ENCODE results near the gene GPRC5B.

The GPRC5B gene

DNA sequence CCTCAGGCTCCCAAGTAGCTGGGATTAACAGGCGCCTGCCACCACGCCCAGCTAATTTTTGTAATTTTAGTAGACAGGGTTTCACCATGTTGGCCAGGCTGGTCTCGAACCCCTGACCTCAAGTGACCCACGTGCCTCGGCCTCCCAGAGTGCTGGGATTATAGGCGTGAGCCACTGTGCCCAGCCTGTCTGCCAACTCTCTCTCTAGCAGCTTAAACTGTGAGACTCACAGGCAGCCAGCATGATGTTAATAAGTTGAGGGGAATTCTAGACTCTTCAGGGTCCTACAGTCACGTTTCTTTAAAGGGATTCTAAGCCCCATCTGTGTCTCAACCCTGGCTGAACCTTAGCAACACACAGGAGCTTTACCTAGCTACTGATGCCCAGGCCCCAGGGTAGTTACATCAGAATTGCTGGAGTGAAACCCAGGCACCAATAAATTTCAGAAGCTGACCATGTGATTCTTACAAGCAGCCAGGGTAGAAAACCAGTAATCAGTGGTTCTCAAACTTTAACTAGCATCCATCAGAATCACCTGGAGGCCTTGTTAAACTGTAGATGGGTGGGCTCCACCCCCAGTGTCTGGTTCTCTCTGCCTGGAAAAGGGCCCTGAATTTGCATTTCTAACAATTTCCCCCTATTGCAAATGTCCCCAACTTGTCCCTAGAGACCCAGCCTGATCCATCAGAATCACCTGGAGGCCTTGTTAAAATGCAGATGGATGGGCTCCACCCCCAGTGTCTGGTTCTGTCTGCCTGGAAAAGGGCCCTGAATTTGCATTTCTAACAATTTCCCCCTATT is 30.7 kb downstream of the GPRC5B start:
- in situ Hi-C loops (cut with HindIII; ENCODE audit: low sequenced_read_pairs) = no loop called here

DNA sequence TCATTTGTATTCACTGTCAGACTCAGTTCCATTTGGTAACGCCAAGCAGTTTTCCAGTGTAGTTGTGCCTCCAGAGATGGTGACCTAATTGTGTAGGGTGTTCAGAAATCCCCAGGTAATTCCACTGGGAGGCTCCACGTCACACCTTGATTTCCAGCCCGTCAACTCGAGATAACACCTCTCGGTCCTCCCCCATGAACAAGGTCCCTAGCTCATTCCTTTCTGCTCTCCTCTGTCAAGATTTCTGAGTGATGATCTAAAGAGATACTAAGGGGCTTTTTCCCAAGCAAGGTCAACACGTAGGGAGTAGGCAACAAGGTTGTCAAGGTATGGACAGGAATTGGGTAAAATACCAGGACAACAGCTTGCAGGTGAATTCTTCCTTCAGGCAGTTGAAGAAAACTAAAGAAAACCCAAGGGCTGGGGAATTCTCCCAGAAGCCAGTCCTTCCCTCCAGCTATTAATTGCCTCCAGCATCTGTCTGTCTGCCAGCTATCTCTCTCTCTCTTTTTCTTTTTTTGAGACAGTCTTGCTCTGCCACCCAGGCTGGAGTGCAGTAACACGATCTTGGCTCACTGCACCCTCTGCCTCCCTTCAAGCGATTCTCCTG is 31.4 kb downstream of the GPRC5B start:
- in situ Hi-C loops (cut with HindIII; ENCODE audit: low sequenced_read_pairs) = no loop called here

DNA sequence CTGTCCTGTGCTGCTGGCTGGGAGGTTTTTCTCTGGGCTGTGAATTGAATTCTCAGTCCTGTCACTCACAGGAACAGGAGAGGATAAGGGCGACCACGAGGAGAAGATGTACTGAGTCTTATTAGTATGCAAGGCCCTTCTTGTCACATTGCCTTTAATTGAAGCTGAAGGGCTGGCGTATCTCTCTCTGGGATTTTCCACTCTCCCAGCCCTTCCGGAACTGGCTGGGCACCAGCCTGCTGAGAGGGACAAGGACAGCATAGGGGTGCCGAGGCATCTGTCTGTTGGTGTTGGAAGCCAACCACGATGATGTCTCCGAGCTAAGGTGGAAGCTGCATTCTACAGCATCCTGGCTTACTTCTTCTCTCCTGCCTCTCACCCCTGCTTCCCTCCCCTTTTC is 33.2 kb downstream of the GPRC5B start:
- in situ Hi-C loops (cut with HindIII; ENCODE audit: low sequenced_read_pairs) = no loop called here

DNA sequence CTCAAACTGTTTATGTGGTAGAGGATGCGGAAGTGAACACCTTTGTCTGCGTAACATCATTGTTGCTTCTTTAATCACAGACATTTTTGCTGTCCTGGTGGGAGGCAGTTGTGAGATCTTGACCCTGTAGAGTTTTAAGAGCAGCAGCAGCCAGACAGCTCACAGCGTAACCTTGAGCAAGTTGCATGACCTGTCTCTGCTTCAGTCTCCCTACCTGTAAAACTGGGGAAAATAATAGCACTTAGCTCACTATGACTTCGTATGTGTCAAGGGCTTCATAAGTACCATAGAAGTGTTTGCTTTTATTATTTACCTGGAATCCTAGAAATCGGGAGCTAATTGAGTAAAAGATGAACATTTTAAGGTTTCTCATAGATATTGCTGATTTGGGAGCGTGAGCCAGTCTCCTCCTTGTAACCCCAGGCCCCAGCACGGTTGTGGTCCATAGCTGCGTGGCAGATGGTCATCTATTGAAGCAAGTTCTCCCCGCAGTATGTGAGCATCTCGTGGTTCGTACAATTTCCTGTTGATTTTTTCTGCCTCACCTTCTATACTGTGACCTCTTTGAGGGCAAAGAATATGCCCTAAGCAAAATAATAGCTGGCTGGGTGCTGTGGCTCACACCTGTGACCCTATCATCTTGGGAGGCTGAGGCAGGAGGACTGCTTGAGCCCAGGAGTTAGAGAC is 34.4 kb downstream of the GPRC5B start:
- in situ Hi-C loops (cut with HindIII; ENCODE audit: low sequenced_read_pairs) = no loop called here

DNA sequence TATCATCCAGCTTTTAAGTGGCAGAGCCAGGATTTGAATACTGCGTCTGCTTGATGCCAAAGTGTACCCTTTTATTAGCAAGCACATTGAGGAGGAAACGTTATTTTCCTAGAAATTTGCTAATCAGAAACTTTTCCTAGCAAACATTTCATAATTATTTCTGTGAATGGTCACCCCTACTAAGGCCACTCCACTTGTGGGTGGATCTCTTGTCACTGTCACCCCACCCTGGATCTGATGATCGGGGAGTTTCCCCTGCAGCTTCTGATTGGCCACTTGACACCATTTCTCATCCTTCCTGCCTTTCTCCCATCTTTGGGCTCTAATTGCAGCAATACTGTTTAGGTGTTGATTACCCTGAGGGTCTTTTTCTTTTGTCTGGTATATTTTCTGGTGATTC is 35.9 kb downstream of the GPRC5B start:
- in situ Hi-C loops (cut with HindIII; ENCODE audit: low sequenced_read_pairs) = no loop called here

DNA sequence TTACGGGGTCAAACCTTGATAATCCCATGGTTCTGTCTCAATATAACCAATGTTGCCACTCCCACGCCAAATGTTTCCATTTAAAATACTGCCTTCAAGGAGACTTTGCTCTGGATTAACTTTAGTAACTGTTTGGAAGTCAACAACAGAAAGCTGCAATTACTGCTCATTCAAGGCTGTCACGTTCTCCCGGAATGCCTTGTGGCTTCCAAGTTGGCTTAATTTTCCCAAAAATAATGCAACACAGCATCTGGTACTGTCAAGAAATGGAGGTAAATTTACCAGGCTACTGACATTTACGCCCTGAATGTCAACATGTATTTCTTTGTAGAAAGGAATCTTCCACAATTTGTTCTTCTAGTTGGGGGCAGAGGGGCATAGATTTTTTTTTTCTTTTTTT is 38.2 kb downstream of the GPRC5B start:
- in situ Hi-C loops (cut with HindIII; ENCODE audit: low sequenced_read_pairs) = no loop called here

DNA sequence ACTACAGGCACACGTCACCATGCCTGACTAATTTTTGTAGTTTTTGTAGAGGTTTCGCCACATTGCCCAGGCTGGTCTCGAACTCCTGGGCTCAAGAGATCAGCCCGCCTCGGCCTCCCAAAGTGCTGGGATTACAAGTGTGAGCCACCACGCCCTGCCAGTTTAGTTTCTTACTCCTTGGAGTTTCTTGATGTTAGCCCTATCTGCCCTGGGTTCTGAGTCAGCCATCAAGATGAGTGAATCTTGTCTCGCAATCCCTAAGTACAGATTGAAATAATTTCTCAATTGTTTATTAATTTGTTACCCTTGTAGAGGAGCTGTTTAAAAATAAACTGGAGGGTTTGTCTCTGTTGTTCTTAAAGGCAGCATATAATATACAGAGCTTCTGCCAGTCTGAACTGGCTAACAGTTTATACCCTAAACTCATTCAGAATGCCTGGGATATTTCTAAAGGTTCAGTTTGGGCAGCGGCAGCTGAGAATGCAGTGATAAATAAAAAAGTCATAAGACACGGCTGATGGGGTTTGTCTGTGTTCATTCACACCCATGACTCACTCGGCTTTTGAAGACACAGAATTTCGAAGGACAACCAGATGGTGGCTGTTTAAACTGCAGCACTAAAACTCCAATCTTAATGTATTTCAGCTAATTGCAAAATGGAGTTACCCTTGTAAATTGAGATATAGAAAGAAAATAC is 39.6 kb downstream of the GPRC5B start:
- in situ Hi-C loops (cut with HindIII; ENCODE audit: low sequenced_read_pairs) = no loop called here

DNA sequence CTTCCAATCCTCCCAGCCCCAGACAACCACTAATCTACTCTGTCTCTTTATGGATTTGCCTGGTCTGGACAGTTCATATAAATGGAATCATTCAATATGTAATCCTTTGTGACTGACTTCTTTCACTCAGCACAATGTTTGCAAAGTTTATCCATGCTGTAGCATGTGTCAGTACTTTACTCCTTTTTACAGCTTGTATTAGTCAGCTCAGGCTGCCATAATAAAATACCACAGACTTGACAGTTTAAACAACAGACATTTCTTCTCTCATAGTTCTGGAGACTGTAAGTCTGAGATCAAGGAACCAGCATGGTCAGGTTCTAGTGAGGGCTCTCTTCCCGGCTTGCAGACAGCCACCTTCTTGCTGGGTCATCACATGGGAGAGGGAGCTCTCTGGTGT is 41.3 kb downstream of the GPRC5B start:
- in situ Hi-C loops (cut with HindIII; ENCODE audit: low sequenced_read_pairs) = no loop called here

DNA sequence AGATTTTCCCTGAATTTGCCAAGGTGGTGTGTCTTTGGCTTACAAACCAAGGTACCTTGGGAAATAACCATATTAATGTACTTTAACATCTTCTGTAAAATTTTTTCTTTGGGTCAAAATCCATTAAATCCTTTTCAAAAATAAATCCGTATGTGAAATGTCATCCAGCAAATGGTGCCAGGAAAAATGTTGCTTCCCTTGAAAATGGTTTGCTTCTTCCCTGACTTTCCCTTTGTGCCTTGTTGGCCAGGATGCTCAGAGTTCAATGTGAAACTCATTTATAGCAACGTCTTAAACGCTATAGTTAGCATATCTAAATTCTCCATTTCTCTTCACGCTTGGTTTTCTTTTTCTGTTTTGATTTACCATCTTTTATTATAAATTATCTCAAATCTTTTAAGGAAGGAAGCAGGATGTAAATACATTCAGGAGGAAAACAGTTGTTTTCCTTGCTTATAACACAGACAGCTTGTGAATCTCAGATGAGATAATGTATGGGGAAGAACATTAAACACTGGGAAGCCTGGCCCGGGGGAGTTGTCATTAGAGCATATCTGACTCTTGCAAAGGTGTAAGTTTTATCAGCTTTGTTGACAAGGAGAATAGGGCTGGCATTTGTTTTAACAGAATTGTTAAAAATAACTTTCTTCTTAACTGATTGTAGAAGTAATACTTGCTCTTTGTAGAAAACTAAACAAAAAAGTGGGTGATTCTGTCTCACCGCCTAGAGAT is 42.1 kb downstream of the GPRC5B start:
- in situ Hi-C loops (cut with HindIII; ENCODE audit: low sequenced_read_pairs) = no loop called here

DNA sequence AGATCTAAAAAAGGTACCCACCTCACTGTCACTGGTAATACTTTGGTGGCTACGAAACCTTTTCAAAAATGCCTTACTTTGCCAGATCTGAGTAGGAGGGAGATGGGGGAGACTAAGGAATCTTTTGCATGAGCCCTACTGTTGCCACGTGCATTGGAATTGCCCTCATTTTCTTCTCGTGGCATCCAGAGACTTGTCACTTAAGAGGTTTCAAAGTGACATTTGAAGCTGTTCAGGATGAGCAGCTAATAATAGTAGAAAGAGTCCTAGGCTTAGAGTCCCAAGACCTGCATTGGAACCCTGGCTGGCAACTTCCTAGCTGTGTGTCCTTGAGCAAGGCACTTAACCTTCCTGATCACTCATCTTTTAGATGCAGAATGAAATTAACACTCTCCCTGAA is 43.5 kb downstream of the GPRC5B start:
- in situ Hi-C loops (cut with HindIII; ENCODE audit: low sequenced_read_pairs) = no loop called here

DNA sequence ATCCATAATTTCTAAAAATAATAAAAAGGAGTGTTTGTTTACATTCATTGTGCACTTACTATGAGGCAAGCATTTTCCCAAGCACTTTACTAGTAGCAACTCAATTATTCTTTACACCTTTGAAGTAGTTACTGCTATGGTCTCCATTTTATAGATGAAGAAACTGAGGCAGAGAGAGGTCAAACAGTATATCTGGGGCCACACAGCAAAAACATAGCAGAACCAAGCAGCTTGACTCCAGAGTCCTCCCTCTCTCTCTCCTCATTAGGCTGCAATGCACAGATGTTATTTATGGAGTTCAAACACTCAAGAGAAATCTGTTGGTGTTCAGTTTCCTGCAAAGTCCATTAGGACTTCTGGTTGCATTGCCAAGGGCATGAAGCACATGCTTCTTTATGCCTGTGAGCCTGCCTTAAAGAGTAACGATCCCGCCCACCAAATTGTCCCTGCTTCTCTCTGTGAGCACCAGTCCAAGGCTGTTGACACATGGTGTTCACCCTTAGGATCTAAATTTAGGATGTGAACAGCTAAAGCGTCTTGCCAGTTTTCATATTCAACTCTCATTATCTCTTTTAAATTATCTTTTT is 44.0 kb downstream of the GPRC5B start:
- in situ Hi-C loops (cut with HindIII; ENCODE audit: low sequenced_read_pairs) = no loop called here

DNA sequence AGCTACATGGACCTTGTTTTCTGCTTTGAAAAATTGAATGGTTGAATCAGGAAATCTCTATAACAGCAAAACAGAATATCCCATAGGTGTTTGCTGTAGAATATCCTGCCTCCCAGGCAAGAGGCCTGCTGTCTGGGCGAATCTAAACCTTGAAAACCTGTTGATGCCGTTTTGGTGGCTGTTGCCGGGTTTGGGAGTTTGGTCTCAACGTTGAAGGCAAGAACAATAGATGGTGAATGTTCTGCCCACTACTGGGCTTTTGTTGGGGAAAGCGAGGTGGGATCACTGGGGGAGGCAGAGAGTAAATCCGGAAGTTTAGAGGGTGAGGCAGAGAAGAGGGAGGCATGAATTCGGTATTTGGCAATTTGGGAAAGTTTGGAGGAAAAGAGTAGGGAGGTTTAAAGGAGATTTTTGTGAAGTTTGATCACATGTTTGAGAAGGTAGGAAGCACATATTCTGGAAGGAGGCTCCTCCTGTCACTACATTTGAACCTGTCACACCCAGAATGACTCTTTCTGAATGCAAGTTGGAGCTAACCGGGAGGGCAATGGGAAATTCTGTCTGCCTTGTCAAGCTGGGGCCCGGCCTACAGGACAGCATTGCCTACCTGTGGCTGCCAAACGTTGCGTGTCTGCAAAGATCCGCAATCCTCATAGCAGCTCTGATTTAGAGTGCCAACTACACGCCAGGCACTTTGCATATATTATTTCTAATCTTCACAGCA is 46.5 kb downstream of the GPRC5B start:
- in situ Hi-C loops (cut with HindIII; ENCODE audit: low sequenced_read_pairs) = no loop called here

DNA sequence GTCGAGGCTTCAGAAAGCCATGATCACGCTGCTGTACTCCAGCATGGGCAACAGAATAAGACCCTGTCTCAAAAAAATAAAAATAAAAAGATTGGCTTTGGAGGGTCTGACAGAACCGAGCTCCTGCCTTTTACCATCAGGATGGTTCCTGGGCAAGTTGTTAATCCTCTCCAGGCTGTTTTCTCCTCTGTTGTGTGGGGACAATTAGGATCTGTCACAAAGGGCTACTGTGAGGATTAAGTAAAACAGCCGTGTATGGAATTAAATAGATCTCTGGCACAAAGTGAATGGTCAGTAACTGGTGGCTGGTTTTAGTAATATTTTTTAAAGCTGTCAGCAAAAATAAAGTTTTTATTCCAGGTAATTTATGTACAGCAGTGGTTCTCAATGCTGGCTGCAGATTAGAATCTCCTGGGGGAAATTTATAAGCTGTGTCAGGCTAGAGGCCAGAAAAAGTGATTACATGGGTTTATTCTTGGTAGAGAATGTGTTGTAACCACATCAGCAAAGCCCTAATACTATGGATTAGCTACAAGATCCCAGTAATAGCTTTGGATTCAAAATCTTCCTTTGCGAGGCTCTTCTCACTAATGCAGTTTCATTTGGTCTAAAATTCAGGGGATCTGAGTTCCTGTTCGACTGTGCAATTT is 47.2 kb downstream of the GPRC5B start:
- in situ Hi-C loops (cut with HindIII; ENCODE audit: low sequenced_read_pairs) = no loop called here

DNA sequence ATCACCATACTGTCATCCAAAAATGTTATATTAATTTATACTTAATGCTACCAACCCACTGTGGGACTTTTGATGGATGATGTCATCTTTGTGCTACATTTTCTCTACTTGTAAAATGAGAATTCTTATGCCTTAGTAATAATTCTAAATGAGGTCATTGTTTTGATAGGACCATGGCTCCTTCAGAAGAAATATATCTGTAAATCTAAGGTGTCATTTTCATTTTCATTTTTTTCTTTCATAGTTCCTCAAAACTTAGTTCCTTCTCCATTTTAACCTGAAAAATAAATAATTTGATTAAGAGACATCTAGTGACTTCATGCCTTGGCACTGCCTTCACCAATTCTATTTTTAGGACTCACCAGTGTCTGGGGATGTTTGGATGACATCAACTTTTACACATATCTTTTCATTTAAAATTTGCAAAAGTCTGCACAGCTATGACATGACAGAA is 48.7 kb downstream of the GPRC5B start:
- in situ Hi-C loops (cut with HindIII; ENCODE audit: low sequenced_read_pairs) = no loop called here

DNA sequence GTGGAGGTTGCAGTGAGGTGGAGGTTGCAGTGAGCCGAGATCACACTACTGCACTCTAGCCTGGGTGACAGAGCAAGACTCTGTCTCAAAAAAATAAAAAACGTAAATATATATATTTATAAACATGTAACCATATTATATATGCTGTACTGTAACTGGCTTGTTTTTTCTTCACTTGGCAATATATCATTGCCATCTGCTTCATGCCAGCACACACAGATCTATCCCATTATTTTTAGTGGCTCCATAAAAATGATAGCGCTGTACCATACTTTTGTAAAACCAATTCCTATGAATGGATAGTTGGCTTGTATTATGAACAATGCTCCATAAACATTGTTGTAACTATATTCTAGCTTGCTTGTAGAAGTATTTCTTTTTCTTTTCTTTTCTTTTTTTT is 49.5 kb downstream of the GPRC5B start:
- in situ Hi-C loops (cut with HindIII; ENCODE audit: low sequenced_read_pairs) = no loop called here

DNA sequence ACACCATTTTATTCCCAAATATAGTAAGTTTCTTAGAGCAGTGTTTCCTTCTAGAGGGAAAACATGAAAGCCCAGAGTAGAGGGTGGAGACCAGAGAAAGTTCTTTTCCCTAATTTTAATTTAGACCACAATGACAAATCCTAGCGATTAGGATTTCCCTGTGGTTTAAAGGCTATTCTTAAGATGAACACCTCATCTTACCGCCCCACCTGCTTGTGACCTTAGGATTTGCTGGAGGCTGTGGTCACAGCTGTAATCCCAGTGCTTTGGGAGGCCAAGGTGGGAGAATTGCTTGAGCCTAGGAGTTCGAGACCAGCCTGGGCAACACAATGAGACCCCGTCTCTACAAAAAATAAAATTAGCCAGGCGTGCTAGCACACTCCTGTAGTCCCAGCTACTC is 51.1 kb downstream of the GPRC5B start:
- in situ Hi-C loops (cut with HindIII; ENCODE audit: low sequenced_read_pairs) = loop anchor here (5.0 kb wide), 1 partner anchor 39 kb away; no protein-coding TSS in a partner anchor

DNA sequence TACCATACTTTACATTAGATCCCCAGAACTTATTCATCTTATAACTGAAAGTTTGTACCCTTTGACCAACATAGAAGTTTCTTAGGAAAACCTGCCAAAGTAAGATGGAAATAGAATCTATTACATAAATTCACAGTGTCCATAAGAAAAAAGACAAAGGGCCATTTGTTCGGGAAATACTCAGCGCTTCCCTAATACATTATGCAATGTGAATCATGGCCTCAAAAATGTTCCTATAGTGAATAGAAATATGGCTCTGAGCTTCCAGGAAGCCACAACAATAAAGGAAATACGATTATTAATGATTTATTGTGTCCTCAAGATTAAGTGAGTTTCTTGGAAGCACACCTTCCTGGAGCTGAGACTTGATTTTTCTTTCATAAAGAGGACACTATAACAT is 51.5 kb downstream of the GPRC5B start:
- in situ Hi-C loops (cut with HindIII; ENCODE audit: low sequenced_read_pairs) = loop anchor here (5.0 kb wide), 1 partner anchor 39 kb away; no protein-coding TSS in a partner anchor

DNA sequence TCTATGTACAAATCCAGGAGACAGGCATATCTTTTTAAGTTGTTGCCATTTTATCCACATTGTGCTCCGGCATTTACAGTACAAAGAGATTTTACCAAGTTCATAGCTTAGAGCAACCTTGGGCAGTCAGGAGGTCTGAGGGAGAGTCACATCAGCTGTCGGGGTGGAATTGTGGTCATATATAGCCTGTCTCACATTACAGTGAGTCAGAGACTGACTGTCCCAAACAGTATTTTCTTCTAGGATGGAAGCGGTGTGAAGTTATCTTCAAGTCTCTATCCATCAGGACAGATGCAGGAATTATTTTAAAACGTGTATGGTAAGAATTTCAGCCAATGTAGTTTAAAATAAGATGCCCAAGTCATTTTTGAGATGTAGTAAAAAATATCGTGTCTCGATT is 53.0 kb downstream of the GPRC5B start:
- in situ Hi-C loops (cut with HindIII; ENCODE audit: low sequenced_read_pairs) = loop anchor here (5.0 kb wide), 1 partner anchor 41 kb away; no protein-coding TSS in a partner anchor

Data from endothelial cell of hepatic sinusoid (primary cell).